ENCODE measurements around the gene DNAH2. TPM values are rescaled to one million over a fixed set of nuclear protein-coding genes. Genes with fewer than 3 reads are reported as not detected.

The DNAH2 gene
- total RNA-seq, 4 donors from 2014 or later: 0.19 to 0.95 (median 0.65) TPM

- ATAC-seq (ENCODE audit: low FRiP score): no peak
- DNase-seq (ENCODE audit: low spot score): no peak
- no peak for TF ChIP-seq CTCF (IDR thresholded peaks at IDR 0.05)
Observed at GRCh38 chr17:7846063-7846735, 128.7 kb downstream of the DNAH2 start.

GRCh38 chr17:7846765-7847661 lies 129.5 kb downstream of the DNAH2 start:
- no peak for DNase-seq (ENCODE audit: low spot score)
- no peak for ATAC-seq (ENCODE audit: low FRiP score)
- TF ChIP-seq CTCF (IDR thresholded peaks at IDR 0.05): no peak

- no peak for ATAC-seq (ENCODE audit: low FRiP score)
- no peak for DNase-seq (ENCODE audit: low spot score)
- no peak for TF ChIP-seq CTCF (IDR thresholded peaks at IDR 0.05)
Observed at GRCh38 chr17:7848131-7848579, 130.6 kb downstream of the DNAH2 start.

- TF ChIP-seq CTCF (IDR thresholded peaks at IDR 0.05): no peak
- ATAC-seq (ENCODE audit: low FRiP score) (no peak), DNase-seq (ENCODE audit: low spot score) (no peak)
Observed at GRCh38 chr17:7848739-7849129, 131.2 kb downstream of the DNAH2 start.

- DNase-seq (ENCODE audit: low spot score): no peak
- TF ChIP-seq CTCF (IDR thresholded peaks at IDR 0.05): no peak
- ATAC-seq (ENCODE audit: low FRiP score): no peak
Observed at GRCh38 chr17:7849130-7849750, 131.7 kb downstream of the DNAH2 start.

GRCh38 chr17:7849751-7850504 lies 132.4 kb downstream of the DNAH2 start:
- no peak for DNase-seq (ENCODE audit: low spot score)
- no peak for TF ChIP-seq CTCF (IDR thresholded peaks at IDR 0.05)
- no peak for ATAC-seq (ENCODE audit: low FRiP score)
